Measurements from ENCODE around the gene FPGS.
"Not testable (repeated sequence)": the region's sequence is repeated elsewhere in the genome, so short reads cannot be mapped to it uniquely, and the experiment has no call there.

FPGS gene

GRCh38 chr9:127770905-127771569, 31.6 kb upstream of the FPGS start:
- DNase-seq (ENCODE audit: low read depth in 1 of 2, low spot score in 1 of 2) = peak; percentile 94

GRCh38 chr9:127771570-127772189, 31.0 kb upstream of the FPGS start:
- no peak for DNase-seq (ENCODE audit: low read depth in 1 of 2, low spot score in 1 of 2)

- no peak for DNase-seq (ENCODE audit: low read depth in 1 of 2, low spot score in 1 of 2)
Measured at GRCh38 chr9:127772603-127773002, 30.1 kb upstream of the FPGS start.

- no peak for DNase-seq (ENCODE audit: low read depth in 1 of 2, low spot score in 1 of 2)
Measured at GRCh38 chr9:127773272-127773671, 29.4 kb upstream of the FPGS start.

GRCh38 chr9:127773981-127774380, 28.7 kb upstream of the FPGS start:
- DNase-seq (ENCODE audit: low read depth in 1 of 2, low spot score in 1 of 2) = no peak

GRCh38 chr9:127776195-127776923, 26.3 kb upstream of the FPGS start:
- peak; percentile 36 to 63 for DNase-seq (ENCODE audit: low read depth in 1 of 2, low spot score in 1 of 2)

- no peak for DNase-seq (ENCODE audit: low read depth in 1 of 2, low spot score in 1 of 2)
Measured at GRCh38 chr9:127776924-127777289, 25.8 kb upstream of the FPGS start.

GRCh38 chr9:127777368-127777980, 25.2 kb upstream of the FPGS start:
- no peak for DNase-seq (ENCODE audit: low read depth in 1 of 2, low spot score in 1 of 2)

- peak in 1 of 2 donors; percentile 36 for DNase-seq (ENCODE audit: low read depth in 1 of 2, low spot score in 1 of 2)
Measured at GRCh38 chr9:127778280-127779135, 24.2 kb upstream of the FPGS start, which contains the start of gene SH2D3C. Gene SH2D3C, minus strand, starts transcription at chr9:127778666. Its CDS starts 39 bp downstream, at chr9:127778627.

GRCh38 chr9:127779136-127779981, 23.3 kb upstream of the FPGS start:
- DNase-seq (ENCODE audit: low read depth in 1 of 2, low spot score in 1 of 2) = peak; percentile 39 to 55

GRCh38 chr9:127780126-127780885, 22.4 kb upstream of the FPGS start:
- DNase-seq (ENCODE audit: low read depth in 1 of 2, low spot score in 1 of 2) = no peak

GRCh38 chr9:127780909-127781308, 21.8 kb upstream of the FPGS start:
- DNase-seq (ENCODE audit: low read depth in 1 of 2, low spot score in 1 of 2) = not testable (repeated sequence)

- DNase-seq (ENCODE audit: low read depth in 1 of 2, low spot score in 1 of 2) = no peak
Measured at GRCh38 chr9:127781806-127782205, 20.9 kb upstream of the FPGS start.

- peak; percentile 31 to 49 for DNase-seq (ENCODE audit: low read depth in 1 of 2, low spot score in 1 of 2)
Measured at GRCh38 chr9:127783111-127784008, 19.3 kb upstream of the FPGS start.

- peak; percentile 81 for DNase-seq (ENCODE audit: low read depth in 1 of 2, low spot score in 1 of 2)
Measured at GRCh38 chr9:127785023-127785932, 17.4 kb upstream of the FPGS start.

GRCh38 chr9:127785933-127786772, 16.5 kb upstream of the FPGS start, which contains the start of gene CDK9:
Gene CDK9, plus strand, starts transcription at chr9:127786034. Its CDS starts 115 bp downstream, at chr9:127786149.
- DNase-seq (ENCODE audit: low read depth in 1 of 2, low spot score in 1 of 2) = peak; percentile 88 to 90
